ENCODE results near the gene CHRNA7. TPM values are rescaled to one million over a fixed set of nuclear protein-coding genes. Genes with fewer than 3 reads are reported as not detected.

Gene CHRNA7
- total and polyA plus RNA-seq, 10 of the 15 experiments (the other 5 are each of a cell fraction or from before 2014, with no cell fraction given) = 0.06 to 0.15 (median 0.12) TPM; not detected in 7

DNA sequence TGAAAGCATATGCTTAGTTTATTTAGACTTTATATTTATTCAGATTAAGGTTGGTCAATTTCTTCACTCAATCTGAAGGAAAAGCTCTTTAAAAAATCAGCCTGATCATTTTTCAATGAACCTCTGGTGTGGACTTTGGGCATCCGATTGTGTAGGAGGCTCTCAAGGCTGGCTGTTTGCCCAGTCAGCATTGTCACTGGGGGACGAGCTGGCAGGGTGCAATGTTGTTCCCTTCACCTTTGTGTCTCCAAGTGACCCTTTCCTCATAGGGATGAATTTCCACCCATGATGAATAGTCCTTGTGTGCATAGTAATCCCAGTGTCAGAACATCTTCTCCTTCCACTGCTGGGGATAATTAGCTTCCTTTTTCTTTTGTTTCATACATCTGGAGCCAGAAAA is 102.5 kb downstream of the CHRNA7 start:
- Histone ChIP-seq H3K27me3 (replicated peaks in 1 of 2; ENCODE audit: control insufficient read depth in 2 of 2, insufficient read depth in 2 of 2, low read length in 1 of 2) (no peaks in the 10 kb centered on the region; a peak in 1 of 4 replicates), H3K9me3 (replicated peaks; ENCODE audit: control insufficient read depth, insufficient read depth, low read length) (no peaks in the 10 kb centered on the region), H4K20me1 (ENCODE audit: control insufficient read depth, insufficient read depth) (no peaks in the 10 kb centered on the region), H3K4me1 (ENCODE audit: control insufficient read depth, insufficient read depth, low read length) (no peaks in the 10 kb centered on the region), H3K9ac (ENCODE audit: control insufficient read depth, insufficient read depth, low read length) (no peak overlapping the region), H3K4me3 (no peak overlapping the region), H2AFZ (ENCODE audit: control insufficient read depth, low read depth, low read length) (no peak overlapping the region), H3K27ac (ENCODE audit: control insufficient read depth, insufficient read depth) (no peak overlapping the region), H3K4me2 (ENCODE audit: control insufficient read depth, insufficient read depth) (no peak overlapping the region), H3K79me2 (ENCODE audit: control insufficient read depth, insufficient read depth, low read length) (no peaks in the 10 kb centered on the region), H3K36me3 (ENCODE audit: control insufficient read depth in 2 of 2, insufficient read depth in 2 of 2, low read length in 1 of 2) (no peaks in the 10 kb centered on the region)
- SMC1A ChIA-PET (ENCODE audit: uncharacterized antibody, unreplicated experiment) = interaction anchor here (1.1 kb wide), 1 partner anchor 17 kb away, joined by 3 read pairs; no protein-coding TSS in a partner anchor
- in situ Hi-C loops (cut with MboI) = loop anchor here (25.0 kb wide), 1 partner anchor 1746 kb away; the partner anchor contains the start of gene CHRFAM7A
- ATAC-seq (no peak), FAIRE-seq (no peak), DNase-seq (ENCODE audit: low read depth, low spot score) (no peak)
- intact Hi-C loops (cut with micrococcal nuclease; ENCODE audit: unreplicated experiment) = no loop called here
- POLR2A ChIA-PET = no interaction called here
- 9% methylated on average over 2 of the region's 2 CpGs for WGBS (ENCODE audit: insufficient coverage, insufficient replicate concordance, low lambda C conversion rate, missing lambda C conversion rate)
- no TSS peak for BruUV-seq (replicated peaks)
- CTCF ChIA-PET = no interaction called here
- TF ChIP-seq TCF7 (IDR thresholded peaks at IDR 0.05; ENCODE audit: borderline replicate concordance) (no peak), DPF2 (IDR thresholded peaks at IDR 0.05) (no peak)
- RAD21 ChIA-PET (ENCODE audit: unreplicated experiment) = no interaction called here

DNA sequence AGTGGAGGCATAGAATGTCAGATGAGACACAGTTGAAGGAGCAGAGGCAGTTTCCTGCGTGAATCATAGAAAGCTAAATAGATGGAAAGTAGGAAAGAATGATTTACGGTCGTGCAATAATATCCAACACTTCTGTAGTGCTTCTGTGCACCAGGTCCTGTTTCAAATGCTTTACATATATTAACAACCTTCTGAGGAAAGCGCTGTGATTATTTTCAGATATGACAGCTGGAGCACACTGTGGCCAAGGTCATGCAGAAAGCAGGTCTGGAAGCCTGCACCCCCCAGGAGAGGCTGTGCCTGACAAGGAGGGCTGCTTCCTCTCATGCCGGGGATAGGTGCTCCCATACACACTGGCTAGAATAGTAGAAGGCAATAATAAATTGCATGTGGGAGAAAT is 104.5 kb downstream of the CHRNA7 start:
- SMC1A ChIA-PET (ENCODE audit: uncharacterized antibody, unreplicated experiment) = no interaction called here
- ATAC-seq = no peak
- no peak for FAIRE-seq
- Histone ChIP-seq H3K27me3 (replicated peaks in 1 of 2; ENCODE audit: control insufficient read depth in 2 of 2, insufficient read depth in 2 of 2, low read length in 1 of 2) (no peaks in the 10 kb centered on the region; a peak in 1 of 4 replicates), H3K36me3 (ENCODE audit: control insufficient read depth in 2 of 2, insufficient read depth in 2 of 2, low read length in 1 of 2) (no peaks in the 10 kb centered on the region), H3K4me3 (no peak overlapping the region), H3K27ac (ENCODE audit: control insufficient read depth, insufficient read depth) (no peak overlapping the region), H3K4me1 (ENCODE audit: control insufficient read depth, insufficient read depth, low read length) (no peaks in the 10 kb centered on the region), H4K20me1 (ENCODE audit: control insufficient read depth, insufficient read depth) (no peaks in the 10 kb centered on the region), H3K79me2 (ENCODE audit: control insufficient read depth, insufficient read depth, low read length) (no peaks in the 10 kb centered on the region), H3K9ac (ENCODE audit: control insufficient read depth, insufficient read depth, low read length) (no peak overlapping the region), H2AFZ (ENCODE audit: control insufficient read depth, low read depth, low read length) (no peak overlapping the region), H3K4me2 (ENCODE audit: control insufficient read depth, insufficient read depth) (no peak overlapping the region), H3K9me3 (replicated peaks; ENCODE audit: control insufficient read depth, insufficient read depth, low read length) (no peaks in the 10 kb centered on the region)
- WGBS (ENCODE audit: insufficient coverage, insufficient replicate concordance, low lambda C conversion rate, missing lambda C conversion rate) = 33% methylated on average over 5 of the region's 5 CpGs
- intact Hi-C loops (cut with micrococcal nuclease; ENCODE audit: unreplicated experiment) (no loop called here), in situ Hi-C loops (cut with MboI) (loop anchor here (25.0 kb wide), 1 partner anchor 1748 kb away; the partner anchor contains the start of gene CHRFAM7A)
- POLR2A ChIA-PET = no interaction called here
- no peak for DNase-seq (ENCODE audit: low read depth, low spot score)
- TF ChIP-seq, protein P1, sequence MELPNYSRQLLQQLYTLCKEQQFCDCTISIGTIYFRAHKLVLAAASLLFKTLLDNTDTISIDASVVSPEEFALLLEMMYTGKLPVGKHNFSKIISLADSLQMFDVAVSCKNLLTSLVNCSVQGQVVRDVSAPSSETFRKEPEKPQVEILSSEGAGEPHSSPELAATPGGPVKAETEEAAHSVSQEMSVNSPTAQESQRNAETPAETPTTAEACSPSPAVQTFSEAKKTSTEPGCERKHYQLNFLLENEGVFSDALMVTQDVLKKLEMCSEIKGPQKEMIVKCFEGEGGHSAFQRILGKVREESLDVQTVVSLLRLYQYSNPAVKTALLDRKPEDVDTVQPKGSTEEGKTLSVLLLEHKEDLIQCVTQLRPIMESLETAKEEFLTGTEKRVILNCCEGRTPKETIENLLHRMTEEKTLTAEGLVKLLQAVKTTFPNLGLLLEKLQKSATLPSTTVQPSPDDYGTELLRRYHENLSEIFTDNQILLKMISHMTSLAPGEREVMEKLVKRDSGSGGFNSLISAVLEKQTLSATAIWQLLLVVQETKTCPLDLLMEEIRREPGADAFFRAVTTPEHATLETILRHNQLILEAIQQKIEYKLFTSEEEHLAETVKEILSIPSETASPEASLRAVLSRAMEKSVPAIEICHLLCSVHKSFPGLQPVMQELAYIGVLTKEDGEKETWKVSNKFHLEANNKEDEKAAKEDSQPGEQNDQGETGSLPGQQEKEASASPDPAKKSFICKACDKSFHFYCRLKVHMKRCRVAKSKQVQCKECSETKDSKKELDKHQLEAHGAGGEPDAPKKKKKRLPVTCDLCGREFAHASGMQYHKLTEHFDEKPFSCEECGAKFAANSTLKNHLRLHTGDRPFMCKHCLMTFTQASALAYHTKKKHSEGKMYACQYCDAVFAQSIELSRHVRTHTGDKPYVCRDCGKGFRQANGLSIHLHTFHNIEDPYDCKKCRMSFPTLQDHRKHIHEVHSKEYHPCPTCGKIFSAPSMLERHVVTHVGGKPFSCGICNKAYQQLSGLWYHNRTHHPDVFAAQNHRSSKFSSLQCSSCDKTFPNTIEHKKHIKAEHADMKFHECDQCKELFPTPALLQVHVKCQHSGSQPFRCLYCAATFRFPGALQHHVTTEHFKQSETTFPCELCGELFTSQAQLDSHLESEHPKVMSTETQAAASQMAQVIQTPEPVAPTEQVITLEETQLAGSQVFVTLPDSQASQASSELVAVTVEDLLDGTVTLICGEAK (IDR thresholded peaks at IDR 0.05; ENCODE audit: borderline replicate concordance) = no peak
- no peak for TF ChIP-seq RCOR1 (conservative IDR thresholded peaks at IDR 0.05; ENCODE audit: low read depth, low read length)
- no peak for TF ChIP-seq RELA (IDR thresholded peaks at IDR 0.05; ENCODE audit: borderline replicate concordance, partially characterized antibody)
- TF ChIP-seq POU2F2 (IDR thresholded peaks at IDR 0.05; ENCODE audit: borderline replicate concordance, low read depth, low read length) = no peak
- TF ChIP-seq, protein P2, sequence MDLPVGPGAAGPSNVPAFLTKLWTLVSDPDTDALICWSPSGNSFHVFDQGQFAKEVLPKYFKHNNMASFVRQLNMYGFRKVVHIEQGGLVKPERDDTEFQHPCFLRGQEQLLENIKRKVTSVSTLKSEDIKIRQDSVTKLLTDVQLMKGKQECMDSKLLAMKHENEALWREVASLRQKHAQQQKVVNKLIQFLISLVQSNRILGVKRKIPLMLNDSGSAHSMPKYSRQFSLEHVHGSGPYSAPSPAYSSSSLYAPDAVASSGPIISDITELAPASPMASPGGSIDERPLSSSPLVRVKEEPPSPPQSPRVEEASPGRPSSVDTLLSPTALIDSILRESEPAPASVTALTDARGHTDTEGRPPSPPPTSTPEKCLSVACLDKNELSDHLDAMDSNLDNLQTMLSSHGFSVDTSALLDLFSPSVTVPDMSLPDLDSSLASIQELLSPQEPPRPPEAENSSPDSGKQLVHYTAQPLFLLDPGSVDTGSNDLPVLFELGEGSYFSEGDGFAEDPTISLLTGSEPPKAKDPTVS (IDR thresholded peaks at IDR 0.05; ENCODE audit: low read depth, low read length) = no peak
- no peak for TF ChIP-seq ZNF217 (IDR thresholded peaks at IDR 0.05)
- no peak for TF ChIP-seq BMI1 (IDR thresholded peaks at IDR 0.05; ENCODE audit: borderline replicate concordance)
- TF ChIP-seq ELK1 (IDR thresholded peaks at IDR 0.05; ENCODE audit: low read depth, low read length) = no peak
- BruUV-seq (replicated peaks) = no TSS peak
- RAD21 ChIA-PET (ENCODE audit: unreplicated experiment) = no interaction called here
- CTCF ChIA-PET = no interaction called here

Data from GM12878 (cell line).